HG03135 (cell line): ENCODE results near the gene PRUNE2.
"Not testable (repeated sequence)": the region's sequence is repeated elsewhere in the genome, so short reads cannot be mapped to it uniquely, and the experiment has no call there.

ENCODE experiments used
- ATAC-seq: cut with Tn5 transposase; IDR thresholded peaks from one replicate; pipeline ENCODE4 v1.9.1; 2021; ENCODE audit warnings: mild to moderate bottlenecking, moderate library complexity; ENCODE audit not compliant: unreplicated experiment

The PRUNE2 gene, protein sequence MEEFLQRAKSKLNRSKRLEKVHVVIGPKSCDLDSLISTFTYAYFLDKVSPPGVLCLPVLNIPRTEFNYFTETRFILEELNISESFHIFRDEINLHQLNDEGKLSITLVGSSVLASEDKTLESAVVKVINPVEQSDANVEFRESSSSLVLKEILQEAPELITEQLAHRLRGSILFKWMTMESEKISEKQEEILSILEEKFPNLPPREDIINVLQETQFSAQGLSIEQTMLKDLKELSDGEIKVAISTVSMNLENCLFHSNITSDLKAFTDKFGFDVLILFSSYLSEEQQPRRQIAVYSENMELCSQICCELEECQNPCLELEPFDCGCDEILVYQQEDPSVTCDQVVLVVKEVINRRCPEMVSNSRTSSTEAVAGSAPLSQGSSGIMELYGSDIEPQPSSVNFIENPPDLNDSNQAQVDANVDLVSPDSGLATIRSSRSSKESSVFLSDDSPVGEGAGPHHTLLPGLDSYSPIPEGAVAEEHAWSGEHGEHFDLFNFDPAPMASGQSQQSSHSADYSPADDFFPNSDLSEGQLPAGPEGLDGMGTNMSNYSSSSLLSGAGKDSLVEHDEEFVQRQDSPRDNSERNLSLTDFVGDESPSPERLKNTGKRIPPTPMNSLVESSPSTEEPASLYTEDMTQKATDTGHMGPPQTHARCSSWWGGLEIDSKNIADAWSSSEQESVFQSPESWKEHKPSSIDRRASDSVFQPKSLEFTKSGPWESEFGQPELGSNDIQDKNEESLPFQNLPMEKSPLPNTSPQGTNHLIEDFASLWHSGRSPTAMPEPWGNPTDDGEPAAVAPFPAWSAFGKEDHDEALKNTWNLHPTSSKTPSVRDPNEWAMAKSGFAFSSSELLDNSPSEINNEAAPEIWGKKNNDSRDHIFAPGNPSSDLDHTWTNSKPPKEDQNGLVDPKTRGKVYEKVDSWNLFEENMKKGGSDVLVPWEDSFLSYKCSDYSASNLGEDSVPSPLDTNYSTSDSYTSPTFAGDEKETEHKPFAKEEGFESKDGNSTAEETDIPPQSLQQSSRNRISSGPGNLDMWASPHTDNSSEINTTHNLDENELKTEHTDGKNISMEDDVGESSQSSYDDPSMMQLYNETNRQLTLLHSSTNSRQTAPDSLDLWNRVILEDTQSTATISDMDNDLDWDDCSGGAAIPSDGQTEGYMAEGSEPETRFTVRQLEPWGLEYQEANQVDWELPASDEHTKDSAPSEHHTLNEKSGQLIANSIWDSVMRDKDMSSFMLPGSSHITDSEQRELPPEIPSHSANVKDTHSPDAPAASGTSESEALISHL (N-terminal part only)

DNA sequence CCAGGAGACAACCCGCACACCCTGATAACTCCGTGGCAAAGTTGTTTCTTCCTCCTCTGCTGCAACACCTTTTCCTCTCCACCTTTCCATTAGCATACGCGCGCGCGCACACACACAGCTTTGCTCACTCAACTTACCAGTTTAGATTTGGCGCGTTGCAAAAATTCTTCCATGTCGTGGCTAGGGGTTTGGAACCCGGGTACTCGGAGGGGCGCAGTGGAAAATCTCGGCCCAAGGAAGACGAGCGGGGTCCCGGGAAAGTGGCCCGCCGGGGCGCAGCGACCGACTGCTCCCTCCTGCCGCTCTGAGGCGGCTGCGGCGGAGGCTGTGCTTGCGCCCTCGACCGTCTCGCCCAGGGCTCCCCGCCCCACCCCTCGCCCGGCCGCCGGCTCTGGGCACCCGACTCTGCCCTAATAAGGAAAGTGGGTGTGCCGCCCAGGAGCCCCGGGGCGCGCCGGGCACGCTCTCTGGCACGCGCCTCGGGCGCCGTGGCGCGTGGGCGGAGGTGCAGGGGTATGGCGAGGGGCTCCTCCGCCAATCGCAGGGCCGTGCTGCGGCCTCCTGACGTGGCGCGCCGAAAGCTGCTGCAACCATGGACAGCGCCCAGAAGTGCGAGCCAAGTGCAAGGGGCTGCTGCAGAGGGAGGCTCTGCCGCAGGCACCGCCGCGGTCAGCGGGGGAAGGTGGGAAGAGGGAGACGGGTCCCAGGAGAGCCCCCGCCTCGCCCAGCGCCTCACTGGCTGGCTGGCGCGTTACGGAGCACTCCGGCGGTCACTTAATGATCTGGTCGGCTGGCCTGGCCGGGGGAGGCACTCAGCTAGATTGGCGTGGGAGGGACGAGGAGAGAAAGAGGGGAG lies at the start of gene PRUNE2:
TSS of gene PRUNE2 (minus strand) at position 324 of the 856 bp plus-strand sequence. CDS start at position 173, 151 bp downstream.
- ATAC-seq: no peak

DNA sequence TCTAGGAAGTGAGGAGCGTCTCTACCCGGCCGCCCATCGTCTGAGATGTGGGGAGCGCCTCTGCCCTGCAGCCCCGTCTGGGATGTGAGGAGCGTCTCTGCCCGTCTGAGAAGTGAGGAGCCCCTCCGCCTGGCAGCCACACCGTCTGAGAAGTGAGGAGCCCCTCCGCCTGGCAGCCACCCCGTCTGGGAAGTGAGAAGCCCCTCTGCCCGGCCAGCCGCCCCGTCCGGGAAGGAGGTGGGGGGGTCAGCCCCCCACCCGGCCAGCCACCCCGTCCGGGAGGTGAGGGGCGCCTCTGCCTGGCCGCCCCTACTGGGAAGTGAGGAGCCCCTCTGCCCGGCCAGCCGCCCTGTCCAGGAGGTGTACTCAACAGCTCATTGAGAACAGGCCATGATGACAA lies 49.5 kb upstream of the PRUNE2 start:
- not testable (repeated sequence) for ATAC-seq

DNA sequence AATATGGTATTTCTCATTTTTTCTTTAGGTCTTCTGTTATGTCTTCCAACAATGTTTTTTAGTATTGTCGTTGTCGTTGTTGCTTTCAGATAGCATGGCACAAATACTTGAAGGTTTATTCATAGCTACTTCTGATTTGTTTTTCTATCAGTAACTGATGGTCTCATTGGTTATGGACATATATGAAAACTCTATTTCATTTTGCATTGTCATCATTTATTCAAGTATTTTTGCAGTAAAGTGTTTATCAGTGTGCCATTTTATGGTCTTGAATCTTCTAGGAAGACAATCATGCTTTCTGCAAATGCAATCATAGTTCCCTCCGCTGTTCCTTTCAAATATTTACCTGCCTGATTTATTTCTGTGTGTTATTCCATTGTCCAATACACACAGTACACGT lies 44.0 kb upstream of the PRUNE2 start:
- ATAC-seq: no peak

DNA sequence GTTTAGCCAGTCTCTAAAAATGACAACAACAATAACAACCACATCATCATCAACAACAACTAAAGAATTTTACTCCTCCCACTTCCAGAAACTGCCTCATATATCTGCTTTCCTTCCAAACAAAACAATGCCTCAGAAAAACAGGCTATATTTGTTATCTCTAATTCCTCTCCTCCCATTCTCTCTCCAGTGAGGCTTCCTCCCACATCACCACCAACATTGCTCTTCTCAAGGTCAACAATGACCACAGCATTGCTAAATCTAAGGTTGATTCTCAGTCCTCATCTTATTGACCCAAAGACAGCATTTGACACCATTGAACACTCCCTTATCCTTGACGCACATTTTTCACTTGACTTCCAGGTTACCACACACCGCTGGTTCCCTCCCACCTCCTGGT lies 38.1 kb upstream of the PRUNE2 start:
- ATAC-seq: no peak

DNA sequence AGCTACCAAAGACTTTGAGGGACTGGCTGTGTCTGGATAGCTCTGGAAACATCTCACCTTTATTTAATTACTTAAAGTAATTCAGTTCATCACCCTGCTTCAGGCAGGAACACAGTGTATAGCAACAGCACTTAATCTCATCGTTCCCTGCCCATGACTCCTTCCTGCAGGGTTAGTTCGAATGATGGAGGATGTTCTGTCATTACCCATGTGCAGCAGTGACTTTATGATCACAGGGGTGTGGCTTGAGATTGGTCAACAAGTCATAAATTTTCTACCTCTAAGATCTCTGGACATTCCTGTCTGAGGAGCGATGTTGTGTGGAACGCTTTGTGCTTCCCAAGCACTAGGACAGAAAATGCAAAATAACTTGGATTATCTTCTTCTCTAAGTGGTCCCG lies 37.1 kb upstream of the PRUNE2 start:
- ATAC-seq: no peak

DNA sequence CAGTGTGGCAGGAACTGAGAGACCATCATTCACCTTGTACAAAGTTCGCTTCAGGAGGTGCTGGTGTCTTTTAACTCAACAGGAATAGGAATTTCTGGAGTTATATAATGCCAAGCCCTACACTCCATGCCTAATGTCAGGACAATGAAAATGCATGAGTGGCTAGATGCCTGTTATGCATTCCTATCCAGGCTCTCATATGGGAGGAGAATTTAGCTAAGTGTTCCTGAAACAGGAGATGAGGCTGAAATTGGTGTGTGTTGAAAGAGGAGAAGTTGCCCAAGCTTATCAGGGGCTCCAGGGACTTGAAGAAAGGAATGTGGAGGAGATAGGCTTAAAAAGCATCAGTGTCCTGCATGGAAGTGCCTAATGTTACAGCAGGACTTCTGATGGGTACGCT lies 26.8 kb upstream of the PRUNE2 start:
- no peak for ATAC-seq

DNA sequence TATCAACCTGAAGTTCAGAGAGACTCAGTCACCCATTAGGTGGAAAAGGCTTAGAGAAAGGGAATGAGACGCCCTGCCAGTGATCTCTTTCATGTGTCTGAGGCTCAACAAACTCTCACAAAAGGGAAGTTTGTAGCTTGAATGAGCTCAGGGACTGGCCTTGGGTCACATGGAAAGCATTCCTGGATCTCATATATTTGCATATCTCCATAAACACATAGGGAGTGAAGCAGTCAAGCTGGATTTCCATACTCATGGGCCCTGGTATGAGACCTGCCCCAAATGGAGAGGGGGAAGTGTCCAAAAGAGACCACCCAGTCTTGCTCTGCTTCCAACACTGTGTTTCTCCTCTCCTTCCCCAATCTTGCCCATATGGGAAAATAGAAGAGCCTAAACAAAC lies 26.4 kb upstream of the PRUNE2 start:
- ATAC-seq: no peak

DNA sequence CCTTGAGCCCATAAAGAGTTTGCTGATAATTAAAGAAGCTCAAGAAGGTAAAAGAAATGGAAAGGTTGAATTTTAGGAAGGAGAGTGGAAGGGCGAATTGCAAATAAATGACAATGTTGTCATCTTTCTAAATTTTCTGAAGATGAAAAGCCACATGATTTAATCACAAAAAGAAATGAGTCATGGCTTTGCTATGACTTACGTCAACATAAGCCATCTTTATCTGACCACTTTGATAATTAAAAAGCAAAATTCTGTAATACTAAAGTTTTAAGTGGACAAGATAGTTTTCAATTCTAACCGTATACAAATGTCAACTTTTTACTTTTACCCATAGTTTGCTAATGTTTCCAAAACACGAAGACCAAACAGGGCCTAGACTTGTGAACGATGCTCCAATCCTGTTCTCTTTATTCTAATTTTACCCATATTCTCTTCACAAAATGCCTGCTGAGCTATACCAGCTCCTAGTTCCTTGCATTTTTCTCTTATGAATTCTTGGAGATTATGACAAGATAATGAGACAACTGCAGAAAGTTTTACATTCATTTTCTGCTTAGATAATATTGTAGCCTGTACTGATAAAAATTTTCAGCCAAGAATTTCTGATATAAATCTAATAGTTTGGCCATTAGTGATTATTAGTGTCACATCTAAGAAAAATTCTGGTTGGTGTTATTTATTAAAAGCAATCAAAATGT lies 21.8 kb upstream of the PRUNE2 start:
- ATAC-seq: no peak

DNA sequence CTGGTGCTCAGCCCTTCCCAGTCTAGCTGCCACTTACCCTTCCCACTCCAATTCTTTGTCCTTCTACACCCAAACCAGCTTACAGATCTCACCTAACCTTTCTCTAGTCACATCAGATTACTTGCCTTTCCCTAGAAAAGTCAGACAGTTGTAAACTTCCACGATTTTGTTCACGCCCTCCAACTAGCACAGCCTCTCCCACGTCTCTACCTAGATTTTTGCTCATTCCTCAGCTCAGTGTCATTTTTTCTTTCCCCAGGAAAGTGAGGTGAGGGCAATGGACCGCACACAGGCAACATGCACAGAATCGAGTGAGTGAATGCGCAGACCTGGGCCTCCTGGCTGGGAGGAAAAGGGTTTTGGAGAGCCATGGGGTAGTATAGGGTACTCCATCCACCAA lies 20.9 kb upstream of the PRUNE2 start:
- ATAC-seq: no peak

DNA sequence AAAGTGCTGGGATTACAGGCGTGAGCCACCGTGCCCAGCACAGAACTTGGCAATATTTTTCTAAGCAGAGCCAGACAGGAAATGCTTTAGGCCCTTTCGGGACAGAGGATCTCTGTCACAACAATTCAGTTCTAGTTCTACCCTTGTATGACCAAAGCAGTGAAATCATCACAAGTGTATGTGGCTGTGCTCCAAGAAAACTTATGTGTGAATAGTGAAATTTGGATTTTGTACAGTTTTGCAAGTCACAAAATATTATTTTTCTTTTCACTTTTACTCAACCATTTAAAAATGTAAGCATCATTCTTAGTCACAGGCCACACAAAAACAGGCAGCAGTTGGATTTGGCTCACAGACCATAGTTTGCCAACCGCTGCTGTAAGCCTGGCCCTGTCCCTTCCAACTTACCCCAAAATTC lies 20.4 kb upstream of the PRUNE2 start:
- ATAC-seq: no peak

DNA sequence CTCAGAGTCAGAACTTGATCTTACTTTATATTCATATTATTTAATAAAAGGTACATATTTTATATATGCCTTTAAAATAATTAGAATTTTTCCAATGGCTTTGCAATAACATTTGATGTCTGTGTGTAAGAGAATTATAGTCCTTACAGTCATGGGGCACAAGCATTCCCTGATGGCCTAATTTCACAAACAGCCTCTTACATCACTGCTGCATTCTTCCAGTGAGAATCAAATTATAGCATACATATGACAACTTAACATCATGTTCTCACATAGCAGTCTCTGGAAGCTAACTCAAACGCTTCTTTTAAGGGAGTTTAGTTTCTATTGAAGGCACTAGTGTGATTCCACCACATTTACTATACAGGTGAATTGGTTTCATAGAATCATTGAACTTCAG lies 15.3 kb upstream of the PRUNE2 start:
- no peak for ATAC-seq

DNA sequence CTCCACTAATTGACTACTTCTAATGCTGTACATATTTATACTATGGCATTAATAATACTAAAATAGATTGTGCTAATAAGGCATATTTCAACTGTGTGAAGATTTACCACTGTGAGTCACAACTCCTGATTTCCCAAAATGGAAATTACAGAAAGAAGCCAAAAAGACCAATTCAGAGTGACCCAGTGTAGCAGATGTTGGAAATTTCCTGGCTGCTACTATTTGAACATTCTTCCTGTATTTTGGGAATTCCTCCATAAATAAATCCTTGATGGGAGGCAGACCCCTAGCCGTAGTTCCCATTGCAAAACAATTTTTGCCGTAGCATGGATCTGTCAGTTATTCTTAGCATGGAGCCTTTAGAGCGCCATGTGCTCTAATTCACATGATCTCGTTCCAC lies 11.4 kb upstream of the PRUNE2 start:
- ATAC-seq: no peak

DNA sequence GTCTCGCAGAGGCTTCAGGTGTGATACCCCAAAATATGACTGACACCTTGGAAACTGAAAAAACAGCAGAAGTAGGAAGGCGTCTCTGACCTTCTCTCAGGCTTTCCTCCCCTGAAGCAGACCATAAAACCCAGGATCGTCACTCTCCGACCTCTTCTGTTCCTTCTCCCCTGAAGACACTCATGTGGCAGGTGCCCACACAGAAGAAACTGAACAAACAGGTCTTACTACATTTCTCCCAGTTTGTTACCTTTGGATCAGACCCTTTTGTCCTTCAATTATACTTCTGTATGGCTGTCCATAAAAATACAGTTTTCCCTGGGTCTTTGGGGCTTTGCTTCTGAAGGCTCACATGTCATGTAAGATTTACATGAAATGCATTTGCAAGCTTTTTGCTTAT lies 10.3 kb upstream of the PRUNE2 start:
- no peak for ATAC-seq

DNA sequence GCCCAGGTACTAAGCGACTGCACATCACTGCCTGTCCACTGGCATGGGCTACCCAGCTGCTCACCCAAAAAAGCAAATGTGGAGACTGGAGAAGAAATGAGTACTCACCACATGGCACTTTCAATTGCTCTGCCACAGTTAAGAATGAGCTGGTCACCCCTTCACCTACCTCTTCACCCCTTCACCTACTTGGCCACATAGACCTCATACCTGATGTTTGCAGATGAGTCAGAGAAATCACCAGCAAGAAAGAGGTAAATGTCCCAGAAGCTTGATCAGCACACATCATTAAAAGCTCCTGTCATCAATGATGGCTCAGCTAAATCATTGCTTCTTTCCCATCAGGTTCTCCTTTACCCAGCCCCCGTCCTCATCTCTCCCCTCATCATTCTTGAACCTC lies 7.6 kb upstream of the PRUNE2 start:
- ATAC-seq: no peak

DNA sequence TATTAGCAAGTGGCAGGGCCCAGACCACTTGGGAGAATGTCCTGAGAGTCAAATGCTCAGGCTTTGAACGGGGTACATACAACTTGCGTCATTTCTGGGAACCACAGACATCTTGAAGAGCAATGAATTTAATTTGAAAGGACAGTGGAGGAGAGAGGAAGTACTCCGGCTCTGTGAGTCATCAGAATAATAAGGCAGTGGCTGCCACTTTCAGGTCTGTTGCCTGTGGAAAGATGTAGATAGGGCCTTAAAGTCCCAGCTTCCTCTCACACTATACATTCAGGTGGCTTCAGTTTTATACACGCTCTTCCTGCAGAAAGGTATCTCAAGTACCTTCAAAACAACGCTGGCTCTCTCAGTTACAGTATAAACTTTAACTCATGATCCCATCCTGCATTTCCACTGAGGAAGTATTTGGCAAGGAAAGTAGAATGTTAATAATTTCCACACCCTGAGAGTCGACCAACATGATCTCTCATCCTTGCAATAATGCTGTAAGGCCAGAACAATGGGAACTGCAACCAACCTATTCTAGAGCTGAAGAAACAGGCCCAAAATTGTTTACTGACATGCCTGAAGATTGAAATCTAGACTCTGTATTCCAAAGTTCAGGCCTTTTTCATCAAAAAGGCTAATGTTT lies 6.8 kb upstream of the PRUNE2 start:
- ATAC-seq: peak; percentile 59

DNA sequence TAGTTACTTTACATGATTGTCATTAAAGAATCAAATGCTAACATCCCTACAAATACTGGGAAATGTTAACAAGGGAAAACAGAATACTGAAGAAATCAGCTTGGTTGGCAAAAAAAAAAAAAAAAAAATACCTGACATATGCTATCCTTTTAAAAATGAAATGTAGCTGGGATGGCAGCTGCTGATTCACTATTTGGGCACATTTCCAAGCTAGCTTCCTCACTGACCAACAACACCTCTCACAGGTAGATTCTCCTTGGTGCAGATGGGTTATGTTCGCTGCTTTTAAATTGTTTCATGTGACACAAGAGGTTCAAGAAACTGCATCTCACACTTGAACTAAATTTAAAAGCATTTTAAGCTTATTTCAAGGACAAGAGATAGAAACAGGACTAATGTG lies 6.1 kb upstream of the PRUNE2 start:
- ATAC-seq: no peak

DNA sequence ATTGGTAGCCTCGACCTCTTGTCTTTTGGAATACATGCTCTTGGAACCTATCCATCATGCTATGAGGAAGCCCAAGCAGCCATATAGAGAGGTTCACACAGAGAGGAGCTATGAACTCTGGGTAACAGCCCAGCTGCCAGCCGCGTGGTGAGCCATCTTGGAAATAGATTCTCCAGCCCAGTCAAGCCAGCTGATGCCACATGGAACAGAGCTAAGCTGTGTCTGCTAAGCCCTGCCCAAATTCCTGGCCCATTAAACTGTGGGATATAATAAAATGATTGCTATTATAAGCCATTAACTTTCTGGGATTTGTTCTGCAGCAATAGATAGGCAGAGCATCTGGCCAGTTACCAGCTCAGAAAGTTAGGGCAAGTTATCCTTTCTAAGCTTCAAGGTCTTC lies 4.9 kb upstream of the PRUNE2 start:
- no peak for ATAC-seq

DNA sequence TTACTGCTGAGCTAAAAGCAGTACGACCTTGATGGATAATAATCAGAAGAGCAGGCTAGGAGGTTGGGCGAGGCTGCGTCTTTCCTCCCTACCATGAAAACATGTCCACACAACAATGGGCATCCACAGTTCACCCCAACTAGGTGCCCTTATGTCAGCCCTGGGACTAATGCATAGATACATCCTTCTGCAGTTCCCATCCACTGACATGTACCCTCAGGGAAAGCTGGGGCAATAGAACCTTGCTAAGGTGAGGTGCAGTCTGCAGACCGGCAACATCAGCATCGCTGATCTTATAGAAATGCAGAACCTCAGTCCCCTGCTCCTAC lies 697 bp upstream of the PRUNE2 start:
- no peak for ATAC-seq

DNA sequence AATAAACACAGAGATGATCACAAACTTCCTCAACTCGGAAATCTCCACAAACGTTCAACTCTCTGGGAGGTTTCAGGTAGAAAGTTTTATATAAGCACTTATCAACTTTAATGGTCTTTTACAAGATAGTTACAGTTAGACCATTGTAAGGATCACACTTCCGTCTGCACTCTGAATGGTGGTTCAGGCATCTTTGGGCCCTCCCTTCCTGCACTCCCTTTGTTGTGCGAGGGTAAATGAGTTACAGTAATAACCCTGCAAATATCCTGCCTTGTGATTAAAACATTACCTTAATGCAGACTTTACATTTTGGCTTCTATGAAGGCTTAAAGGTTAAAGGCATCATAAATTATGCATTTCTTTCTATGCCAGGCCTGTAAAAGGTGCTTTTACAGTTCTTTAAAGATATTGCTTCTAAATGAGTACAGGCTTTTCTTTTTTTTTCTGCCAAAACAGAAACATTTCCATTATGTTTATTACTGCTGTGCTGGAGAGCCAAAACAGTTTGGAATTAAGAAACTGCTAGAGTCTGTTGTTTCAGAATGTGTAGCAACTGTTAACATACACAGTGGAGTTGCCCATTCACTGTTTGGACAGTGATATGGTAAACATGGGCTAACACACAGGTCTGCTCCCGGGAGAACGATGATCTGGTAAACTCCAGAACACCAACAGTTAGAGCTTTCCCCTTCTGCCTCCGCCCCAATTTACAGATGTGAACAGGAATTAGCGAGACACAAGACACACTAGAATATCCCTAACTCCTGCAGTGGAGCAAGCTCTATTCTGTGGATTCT lies 1.1 kb downstream of the PRUNE2 start:
- no peak for ATAC-seq
